ENCODE data around the gene BABAM1.

GRCh38 chr19:17293605-17294004 is 26.4 kb downstream of the BABAM1 start:
- TF ChIP-seq CTCF (IDR thresholded peaks at IDR 0.05) (no peak), POLR2AphosphoS5 (IDR thresholded peaks at IDR 0.05) (no peak), POLR2A (IDR thresholded peaks at IDR 0.05) (no peak), EP300 (IDR thresholded peaks at IDR 0.05) (no peak)

Measured in suprapubic skin (tissue), 4 donors.